GM19099 (cell line): ENCODE data around the gene UBA5.

Source experiments
- POLR2A ChIP-seq: IDR thresholded peaks from 3 replicates; pipeline ENCODE4 v1.6.1; 2011; ENCODE audit warnings: low read depth; ENCODE audit not compliant: insufficient read length; ENCODE audit errors: extremely low read depth

UBA5 gene

DNA sequence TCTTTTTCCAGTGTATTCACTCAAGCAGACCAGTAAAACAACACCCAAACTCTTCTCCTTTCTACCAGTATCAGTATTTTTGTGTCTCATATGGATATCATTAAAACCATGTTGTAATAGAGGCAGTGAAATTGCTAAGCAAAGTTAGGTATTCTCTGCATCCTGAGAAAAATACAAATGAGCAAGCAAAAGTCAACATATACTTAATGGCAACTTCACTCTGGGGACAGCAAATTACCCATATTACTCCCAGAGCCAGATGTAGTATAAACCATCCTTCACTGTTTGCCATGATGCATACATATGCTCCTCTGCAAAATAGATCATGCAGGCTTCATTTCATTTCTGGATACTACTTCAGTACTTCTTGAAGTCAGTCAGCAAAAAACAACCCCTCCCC is 22.1 kb downstream of the UBA5 start:
- TF ChIP-seq POLR2A = no peak

DNA sequence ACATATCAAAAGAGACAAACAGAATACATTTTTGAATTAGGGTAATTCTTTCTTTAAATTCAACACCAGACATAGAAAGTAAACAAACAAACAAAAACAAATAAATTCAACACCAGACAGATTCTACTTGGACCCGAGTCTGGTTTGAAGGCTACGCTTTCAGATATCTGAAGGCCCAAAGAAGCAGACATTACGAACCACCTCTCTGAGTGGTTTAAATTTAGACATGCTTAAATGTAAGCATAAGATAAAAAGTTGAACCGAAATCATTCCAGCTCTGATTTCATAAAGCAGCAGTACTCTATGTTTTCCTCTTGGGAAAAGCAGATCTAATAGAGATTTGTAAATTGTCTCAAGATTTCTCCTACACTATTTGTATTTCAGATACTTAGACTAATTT is 29.9 kb downstream of the UBA5 start:
- TF ChIP-seq POLR2A = no peak

DNA sequence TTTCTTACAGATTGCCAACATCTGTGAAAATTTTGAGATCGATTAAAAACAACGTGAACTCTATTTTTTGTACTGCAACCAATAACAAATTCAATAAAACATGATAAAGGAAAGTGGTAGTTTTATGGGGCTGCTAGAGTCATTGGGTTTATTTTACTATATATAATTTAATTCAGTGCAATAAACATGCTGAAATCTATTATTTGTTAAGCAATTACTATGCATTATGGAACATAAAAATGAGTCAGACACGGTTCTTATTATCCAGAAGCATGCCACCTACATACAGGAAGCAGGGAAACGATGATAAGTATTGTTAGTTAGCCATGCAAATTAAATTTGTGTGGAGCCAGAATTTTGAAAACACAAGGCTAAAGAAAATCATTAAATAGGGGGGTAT is 34.9 kb downstream of the UBA5 start:
- no peak for TF ChIP-seq POLR2A

DNA sequence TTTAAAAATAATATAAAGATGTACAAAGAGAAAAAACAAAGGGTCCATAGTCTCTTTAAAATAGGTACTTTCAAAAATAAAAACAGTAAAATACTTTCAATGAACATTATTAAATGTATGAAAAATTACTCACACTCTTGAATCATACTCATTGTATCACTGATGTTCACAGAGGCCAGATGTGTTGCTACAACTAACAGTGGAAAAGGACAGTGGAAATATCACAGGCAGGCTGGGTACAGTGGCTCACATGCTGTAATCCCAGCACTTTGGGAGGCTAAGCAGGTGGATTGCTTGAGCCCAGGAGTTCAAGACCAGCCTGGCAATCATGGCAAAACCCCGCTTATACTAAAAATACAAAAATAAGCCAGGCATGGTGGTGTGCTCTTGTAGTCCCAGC is 35.3 kb downstream of the UBA5 start:
- TF ChIP-seq POLR2A = no peak

DNA sequence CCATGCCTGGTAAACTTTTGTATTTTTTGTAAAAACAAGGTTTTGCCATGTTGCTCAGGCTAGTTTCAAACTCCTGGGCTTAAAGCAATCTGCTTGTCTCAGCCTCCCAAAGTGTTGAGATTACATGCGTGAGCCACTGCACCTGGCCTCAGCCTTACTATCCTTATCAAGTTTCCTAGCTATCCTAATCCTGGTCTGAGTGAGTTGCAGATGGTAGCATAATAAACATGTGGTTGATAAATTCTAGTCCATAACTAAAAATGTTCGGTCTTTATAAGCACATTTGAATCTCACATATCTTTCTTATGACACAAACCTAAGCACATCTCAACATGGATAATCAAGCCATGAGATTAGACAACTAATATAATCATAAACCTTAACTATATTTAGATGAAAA is 43.6 kb downstream of the UBA5 start:
- no peak for TF ChIP-seq POLR2A

DNA sequence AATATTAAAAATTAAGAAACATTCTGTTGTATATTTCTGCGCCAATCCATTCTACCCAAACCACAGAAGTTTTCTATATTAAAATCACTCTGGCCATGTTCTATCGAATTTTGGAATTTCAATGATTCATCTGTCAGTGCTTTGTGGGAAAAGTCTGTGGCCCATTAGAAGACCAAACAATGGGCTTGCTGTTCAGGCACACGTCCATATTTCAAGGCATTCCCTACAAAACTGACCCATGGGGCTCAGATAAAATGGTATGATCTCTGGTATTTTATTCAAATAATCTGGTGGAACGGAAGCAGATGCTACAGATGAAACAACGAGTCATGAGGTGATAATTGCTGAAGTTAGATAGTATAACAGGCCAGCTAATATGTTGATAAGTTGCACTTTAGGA is 49.6 kb downstream of the UBA5 start:
- no peak for TF ChIP-seq POLR2A

DNA sequence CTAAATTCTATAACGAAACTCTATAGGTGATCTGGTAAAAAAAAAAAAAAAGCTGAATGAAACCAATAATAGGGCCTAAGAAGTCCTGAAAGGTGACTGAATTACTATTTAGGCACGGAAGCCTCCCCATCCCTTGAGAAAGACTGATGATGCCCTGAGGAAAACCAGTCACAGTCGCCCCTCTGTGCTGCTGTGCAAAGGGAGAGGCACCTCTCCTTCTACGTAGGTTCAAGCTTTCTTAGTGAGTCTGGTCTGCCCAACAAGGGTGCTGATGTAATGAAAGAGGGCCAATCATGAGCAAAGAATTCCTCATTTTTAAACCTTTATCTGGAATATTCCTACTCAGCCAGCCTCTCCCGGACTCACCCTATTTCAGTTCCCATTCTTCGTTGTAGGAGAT is 50.2 kb downstream of the UBA5 start:
- TF ChIP-seq POLR2A = no peak

DNA sequence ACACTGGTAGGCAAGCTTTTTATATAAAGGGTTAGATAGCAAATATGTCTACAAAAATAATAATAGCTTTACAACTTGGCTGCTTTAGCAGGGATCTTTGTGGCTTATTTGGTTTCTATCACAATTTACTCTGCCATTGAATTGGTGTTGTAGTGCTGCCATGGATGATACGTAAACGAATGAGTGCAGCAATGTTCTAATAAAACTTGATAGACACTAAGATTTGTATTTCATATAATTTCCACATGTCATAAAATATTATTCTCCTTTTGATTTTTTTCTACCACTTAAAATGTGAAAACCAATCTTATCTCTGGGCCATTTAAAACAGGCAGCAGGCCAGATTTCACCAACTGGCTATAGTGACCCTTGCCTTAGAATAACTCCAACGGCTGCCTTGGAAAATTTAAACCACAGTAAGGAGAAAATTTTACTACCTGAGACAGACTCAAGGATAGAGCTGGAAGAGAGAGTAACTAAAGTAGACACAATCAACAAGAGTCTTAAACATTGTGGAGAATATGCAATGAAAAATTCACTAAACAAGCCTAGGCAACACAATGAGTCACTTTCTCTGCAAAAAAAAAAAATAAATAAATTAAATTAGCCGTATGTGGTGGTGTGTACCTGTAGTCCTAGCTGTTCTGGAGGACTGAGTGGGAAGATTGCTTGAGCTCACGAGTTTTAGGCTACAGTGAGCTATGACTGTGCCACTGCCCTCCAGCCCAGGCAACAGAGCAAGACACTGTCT is 54.0 kb downstream of the UBA5 start:
- no peak for TF ChIP-seq POLR2A

DNA sequence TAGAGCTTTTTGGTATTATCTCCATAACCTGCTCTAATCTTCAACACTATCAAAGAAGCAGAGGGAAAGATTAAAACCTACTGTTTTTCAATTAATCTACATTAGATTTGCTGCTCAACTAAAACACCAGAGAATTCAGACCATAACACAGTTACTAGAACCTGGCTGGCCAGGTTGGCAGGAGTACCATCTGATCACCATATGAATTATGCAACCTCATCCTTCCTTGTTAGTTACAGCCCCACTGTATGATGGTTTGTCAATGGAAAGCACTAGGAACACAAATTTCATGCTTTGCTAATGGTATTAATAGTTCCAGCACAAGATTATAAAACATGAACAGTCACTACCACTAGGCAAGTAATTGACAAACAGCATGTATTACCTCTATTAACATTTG is 56.2 kb downstream of the UBA5 start:
- no peak for TF ChIP-seq POLR2A

DNA sequence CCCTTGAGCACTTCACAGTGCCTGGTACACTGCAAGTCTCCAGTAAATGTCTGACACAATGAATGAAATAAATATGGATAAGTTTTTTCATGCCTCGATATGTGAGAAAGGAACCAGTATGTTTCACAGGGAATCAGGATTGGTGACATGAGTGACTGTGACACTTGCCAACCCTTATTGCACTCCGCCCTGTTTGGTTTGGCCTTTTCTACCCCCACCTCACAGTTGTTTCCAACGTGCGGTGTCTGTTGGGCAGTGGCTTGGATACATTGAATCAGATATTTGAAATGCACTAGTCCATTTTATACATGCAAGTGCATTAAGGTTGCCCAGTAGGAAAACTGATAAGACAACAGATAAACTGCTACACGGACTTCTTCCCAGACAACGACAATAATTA is 60.1 kb downstream of the UBA5 start:
- no peak for TF ChIP-seq POLR2A

DNA sequence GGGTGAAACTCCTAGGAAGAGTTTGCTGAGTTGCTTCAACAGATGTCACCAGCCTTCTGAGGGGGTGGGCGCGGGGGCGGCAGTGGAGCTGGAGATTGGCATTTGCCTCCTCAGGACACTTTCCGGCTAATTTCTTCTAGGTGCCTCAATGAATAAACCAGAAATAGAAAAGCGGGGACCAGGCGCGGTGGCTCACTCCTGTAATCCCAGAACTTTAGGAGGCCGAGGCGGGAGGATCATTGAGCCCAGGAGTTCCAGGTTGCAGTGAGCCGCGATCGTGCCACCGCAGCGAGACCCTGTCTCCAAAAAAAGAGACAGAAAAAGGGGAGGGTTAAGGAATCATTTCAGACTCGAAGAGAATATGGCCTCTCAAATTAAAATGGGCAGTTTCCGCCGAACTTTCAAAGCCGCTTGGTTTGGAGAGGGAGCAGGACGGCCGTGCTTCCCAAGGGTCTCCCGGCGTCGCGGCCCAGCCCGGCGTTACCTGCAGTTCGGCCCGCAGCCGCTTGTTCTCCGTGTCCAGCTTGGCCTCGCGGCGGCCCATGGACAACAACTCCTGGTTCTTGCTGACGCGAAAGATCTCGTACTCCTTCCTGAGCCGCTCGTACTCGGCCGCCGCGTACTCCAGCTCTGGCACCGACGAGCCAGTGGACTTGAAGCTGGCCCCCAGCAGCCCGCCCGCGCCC is 61.5 kb downstream of the UBA5 start:
- no peak for TF ChIP-seq POLR2A

DNA sequence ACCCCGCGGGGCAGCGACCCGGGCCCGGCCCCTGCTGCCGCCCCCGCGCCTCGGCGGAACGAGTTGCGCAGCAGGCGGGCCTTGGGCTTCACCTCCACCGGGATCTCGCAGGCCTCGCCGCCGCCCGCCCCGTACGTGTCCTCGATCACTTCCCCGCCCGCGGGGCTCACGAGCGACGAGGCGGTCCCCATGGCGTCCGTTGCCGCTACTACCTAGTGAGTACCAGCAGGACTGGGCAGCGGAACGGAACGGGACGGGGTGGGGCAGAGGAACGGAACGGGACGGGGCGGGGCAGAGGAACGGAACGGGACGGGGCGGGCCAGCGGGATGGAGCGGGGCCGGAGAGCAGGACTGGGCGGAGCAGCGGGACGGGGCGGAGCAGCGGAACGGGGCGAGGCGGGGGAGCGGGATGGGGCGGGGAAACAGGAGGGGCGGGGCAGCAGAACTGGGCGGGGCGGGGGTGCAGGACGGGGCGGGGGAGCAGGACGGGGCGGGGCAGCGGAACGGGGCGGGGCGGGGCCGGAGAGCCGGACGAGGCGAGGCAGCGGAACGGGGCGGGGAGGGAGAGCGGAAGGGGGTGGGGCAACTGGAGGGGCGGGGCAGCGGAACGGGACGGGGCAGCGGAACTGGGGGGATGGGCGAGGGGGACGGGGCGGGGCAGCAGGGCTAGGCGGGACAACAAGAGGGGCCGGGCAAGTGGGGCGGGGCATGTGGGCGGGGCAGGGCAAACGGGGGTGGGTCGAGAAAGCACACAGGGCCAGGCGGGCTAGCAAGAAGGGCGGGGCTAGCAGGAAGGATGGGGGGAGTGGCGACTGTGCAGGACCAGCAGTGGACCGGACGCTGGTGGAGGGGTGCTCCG is 62.3 kb downstream of the UBA5 start, which contains the start of gene NPHP3:
TSS of gene NPHP3 (minus strand) at position 245 of the 859 bp plus-strand sequence. CDS start at position 191, 54 bp downstream.
- peak; percentile 48 for TF ChIP-seq POLR2A

DNA sequence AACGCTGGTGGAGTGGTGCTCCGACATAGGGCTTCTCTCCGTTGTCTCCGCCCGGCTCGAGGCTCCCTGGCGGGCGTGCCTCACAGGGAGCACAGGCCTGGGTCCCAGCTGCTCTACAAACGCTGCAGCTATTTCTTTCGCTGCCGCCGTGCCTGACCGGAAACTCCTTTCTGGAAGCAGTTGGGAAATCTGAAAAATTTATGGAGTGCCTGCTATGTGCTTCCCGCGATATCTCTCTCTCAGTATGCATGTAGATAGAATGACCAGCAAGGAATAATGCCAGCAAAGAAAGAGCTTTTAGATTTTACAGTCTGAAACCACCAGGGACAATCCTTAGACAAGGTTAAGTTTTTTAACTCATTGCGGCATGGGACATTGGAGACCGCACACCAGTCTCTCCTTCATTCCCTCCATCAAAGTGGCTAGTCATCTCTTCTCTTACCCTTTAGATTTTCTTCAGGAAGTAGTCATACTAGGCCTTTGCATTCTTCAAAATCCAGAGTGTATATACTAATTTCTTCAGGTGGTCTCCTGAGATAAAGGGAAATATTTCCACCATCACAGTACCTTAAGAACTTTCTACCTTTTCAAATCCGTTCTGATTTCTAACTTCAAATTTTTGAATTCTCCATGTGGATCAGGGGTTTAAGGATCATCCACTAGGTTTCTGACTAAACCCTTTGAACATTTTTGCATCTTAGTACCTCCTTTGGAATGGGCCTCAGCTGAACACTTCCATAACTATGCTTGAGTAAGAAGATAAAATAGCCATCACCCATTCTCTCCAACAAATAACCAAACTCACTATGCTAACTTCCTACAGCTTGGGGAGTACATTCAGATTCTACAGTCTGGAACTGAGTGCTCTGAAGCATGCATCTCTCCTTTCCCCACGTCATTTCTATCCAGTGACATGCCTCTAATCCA is 63.2 kb downstream of the UBA5 start:
- TF ChIP-seq POLR2A = peak; percentile 39

DNA sequence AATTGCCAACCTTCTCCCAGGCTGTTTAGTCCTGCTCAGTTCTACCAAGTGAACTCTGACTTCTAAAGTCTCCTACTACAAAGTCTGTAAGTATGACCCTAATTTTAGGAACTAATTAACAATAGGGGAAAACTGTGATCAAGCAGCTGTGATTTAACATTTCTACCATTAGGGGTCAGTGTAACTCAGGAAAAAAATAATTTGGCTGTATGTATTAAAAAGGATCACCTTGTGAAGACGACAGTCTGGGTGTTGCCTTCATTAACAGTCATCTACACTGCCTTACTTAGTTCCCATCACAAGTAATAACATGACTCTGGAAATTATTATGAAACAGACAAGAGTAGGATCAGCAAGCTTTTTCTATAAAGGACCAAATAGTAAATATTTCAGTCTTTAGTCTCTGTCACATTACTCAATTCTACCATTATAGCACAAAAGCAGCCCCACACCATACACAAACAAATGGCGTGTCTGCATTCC is 66.3 kb downstream of the UBA5 start:
- no peak for TF ChIP-seq POLR2A
